H1 (cell line): ENCODE results near the gene ARL14. TPM values are rescaled to one million over a fixed set of nuclear protein-coding genes. Genes with fewer than 3 reads are reported as not detected.

Experiments
- CBX5 ChIP-seq: fragments of 300-800, 300-1000 bp; sonication (generic); IDR thresholded peaks from 2 replicates; pipeline ENCODE4 v1.7.1; 2016; ENCODE audit warnings: antibody characterized with exemption, low read length, low read depth
- CBX8 ChIP-seq: fragments of 300-800, 300-1000 bp; sonication (generic); IDR thresholded peaks from 2 replicates; pipeline ENCODE4 v1.7.1; 2016; ENCODE audit warnings: low read depth, low read length, borderline replicate concordance
- CREB1 ChIP-seq: IDR thresholded peaks from 2 replicates; pipeline ENCODE4 v1.6.1; 2012; ENCODE audit warnings: inconsistent platforms
- MAFK ChIP-seq: IDR thresholded peaks from 2 replicates; pipeline ENCODE4 v1.6.1; 2012; ENCODE audit warnings: low read depth, mild to moderate bottlenecking, improper control_type of control experiment, low read length
- RXRA ChIP-seq: IDR thresholded peaks from 2 replicates; pipeline ENCODE4 v1.6.1; 2011; ENCODE audit warnings: low read depth, mild to moderate bottlenecking, low read length, moderate library complexity; ENCODE audit not compliant: insufficient read depth
- polyA plus RNA-seq, 7 experiments: library from polyadenylated mRNA; depleted of rRNA in 3 of 7; stranded (reverse) in 5 of 7; unstranded in 2 of 7; fragments of >200 nt in 5 of 7; fragments of 200-250 nt in 2 of 7; gene quantifications; 1 replicate in 5 of 7; 2 replicates in 1 of 7; 4 replicates in 1 of 7; pipeline versions ENCODE4 v1.2.1 to v1.2.3, GENCODE V29; 2011 to 2013; ENCODE audit warnings: missing spikeins in 2 of 7, mixed read lengths in 2 of 7
- total RNA-seq: library from RNA; stranded (reverse); fragmentation: NEBNext Ultra II Directional; extraction: Animal tissue kit (Norgen Biotek cat#: 25700); gene quantifications from 2 replicates; pipeline ENCODE4 v1.2.1, GENCODE V29; 2021

Gene ARL14
- total and polyA plus RNA-seq, 2 of the 8 experiments (the other 6 are each of a cell fraction or from before 2014, with no cell fraction given), result not detected

DNA sequence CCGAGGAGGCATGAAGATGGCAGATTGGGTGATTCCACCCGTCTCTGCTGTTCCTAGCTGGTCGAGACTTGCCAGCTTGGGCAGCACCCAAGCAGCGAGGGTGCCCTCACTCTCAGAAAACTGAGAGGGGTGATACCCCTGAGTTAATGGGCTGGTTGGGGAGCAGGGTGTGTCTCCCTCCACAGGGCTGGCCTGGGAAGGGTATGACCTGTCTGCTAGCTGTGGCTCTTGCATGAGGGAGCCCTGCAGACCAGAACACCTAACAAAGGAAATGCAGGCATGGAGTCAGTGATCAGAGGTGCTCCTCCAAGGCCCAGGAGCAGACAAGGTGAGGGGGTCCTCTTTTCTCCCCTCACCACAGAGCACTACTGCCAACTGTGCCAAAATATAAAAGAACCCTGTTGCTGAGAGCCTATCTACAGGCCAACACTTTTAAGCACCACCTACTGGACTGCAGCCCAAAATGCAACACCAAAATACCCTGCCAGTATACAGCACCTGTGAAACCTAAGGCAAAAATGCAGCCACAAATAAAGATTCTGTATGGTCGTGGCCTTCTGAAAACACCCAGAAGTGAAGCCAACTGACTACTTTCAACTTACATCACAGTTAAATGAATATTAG, 43.3 kb downstream of the ARL14 start (continued):
- no peak for TF ChIP-seq RXRA
- no peak for TF ChIP-seq CREB1
- TF ChIP-seq CBX5, result no peak
- TF ChIP-seq CBX8, result no peak
- no peak for TF ChIP-seq MAFK
